Astrocyte of the spinal cord (primary cell): ENCODE measurements around the gene HHIPL2.
"Not testable (repeated sequence)": the region's sequence is repeated elsewhere in the genome, so short reads cannot be mapped to it uniquely, and the experiment has no call there.

Experiments used
- DNase-seq: peaks from one replicate; pipeline ENCODE4 v3.0.0; 2011; ENCODE audit warnings: low read depth, low spot score
- H3K4me3 ChIP-seq: 2 replicates; pipeline ENCODE4 v1.5.1; 2011; ENCODE audit warnings: low read depth, mild to moderate bottlenecking, low read length, moderate library complexity
- CTCF ChIP-seq: IDR thresholded peaks from 2 replicates; pipeline ENCODE4 v1.5.1; 2012; ENCODE audit warnings: low read depth, mild to moderate bottlenecking, low read length, inconsistent platforms
- in situ Hi-C: cut with HindIII; loops from 2 replicates; pipeline ENCODE4 v1.10.0; 2017; ENCODE audit warnings: low sequenced_read_pairs

The HHIPL2 gene

GRCh38 chr1:222529916-222530315, 18.0 kb downstream of the HHIPL2 start:
- no peak for DNase-seq
- H3K4me3 ChIP-seq: no peak overlapping the region
- TF ChIP-seq CTCF: no peak
- in situ Hi-C loops: no loop called here

GRCh38 chr1:222529181-222529580, 18.7 kb downstream of the HHIPL2 start:
- in situ Hi-C loops: no loop called here
- H3K4me3 ChIP-seq: no peak overlapping the region
- DNase-seq: no peak
- no peak for TF ChIP-seq CTCF

- no peak for DNase-seq
- in situ Hi-C loops: no loop called here
- no peak overlapping the region for H3K4me3 ChIP-seq
- TF ChIP-seq CTCF: no peak
Observed at GRCh38 chr1:222525951-222526350, 22.0 kb downstream of the HHIPL2 start.

GRCh38 chr1:222523852-222524251, 24.1 kb downstream of the HHIPL2 start:
- H3K4me3 ChIP-seq: no peak overlapping the region
- TF ChIP-seq CTCF: no peak
- DNase-seq: no peak
- in situ Hi-C loops: no loop called here

GRCh38 chr1:222522105-222522915, 25.6 kb downstream of the HHIPL2 start:
- DNase-seq: no peak
- TF ChIP-seq CTCF: no peak
- H3K4me3 ChIP-seq: no peak overlapping the region
- in situ Hi-C loops: no loop called here

- in situ Hi-C loops: no loop called here
- no peak for DNase-seq
- no peak overlapping the region for H3K4me3 ChIP-seq
- TF ChIP-seq CTCF: no peak
Observed at GRCh38 chr1:222521299-222522104, 26.4 kb downstream of the HHIPL2 start.

- peak; percentile 63 for DNase-seq
- in situ Hi-C loops, H3K4me3 ChIP-seq: not testable (repeated sequence)
Observed at GRCh38 chr1:222489496-222489895, 58.4 kb downstream of the HHIPL2 start.

GRCh38 chr1:222487774-222488173, 60.1 kb downstream of the HHIPL2 start:
- H3K4me3 ChIP-seq, DNase-seq, in situ Hi-C loops: not testable (repeated sequence)

- DNase-seq: peak; percentile 29
- H3K4me3 ChIP-seq, in situ Hi-C loops: not testable (repeated sequence)
Observed at GRCh38 chr1:222484005-222484404, 63.9 kb downstream of the HHIPL2 start.

- DNase-seq, in situ Hi-C loops, H3K4me3 ChIP-seq: not testable (repeated sequence)
Observed at GRCh38 chr1:222479567-222479966, 68.3 kb downstream of the HHIPL2 start.
